Measurements from ENCODE around the gene CGRRF1.

The CGRRF1 gene

DNA sequence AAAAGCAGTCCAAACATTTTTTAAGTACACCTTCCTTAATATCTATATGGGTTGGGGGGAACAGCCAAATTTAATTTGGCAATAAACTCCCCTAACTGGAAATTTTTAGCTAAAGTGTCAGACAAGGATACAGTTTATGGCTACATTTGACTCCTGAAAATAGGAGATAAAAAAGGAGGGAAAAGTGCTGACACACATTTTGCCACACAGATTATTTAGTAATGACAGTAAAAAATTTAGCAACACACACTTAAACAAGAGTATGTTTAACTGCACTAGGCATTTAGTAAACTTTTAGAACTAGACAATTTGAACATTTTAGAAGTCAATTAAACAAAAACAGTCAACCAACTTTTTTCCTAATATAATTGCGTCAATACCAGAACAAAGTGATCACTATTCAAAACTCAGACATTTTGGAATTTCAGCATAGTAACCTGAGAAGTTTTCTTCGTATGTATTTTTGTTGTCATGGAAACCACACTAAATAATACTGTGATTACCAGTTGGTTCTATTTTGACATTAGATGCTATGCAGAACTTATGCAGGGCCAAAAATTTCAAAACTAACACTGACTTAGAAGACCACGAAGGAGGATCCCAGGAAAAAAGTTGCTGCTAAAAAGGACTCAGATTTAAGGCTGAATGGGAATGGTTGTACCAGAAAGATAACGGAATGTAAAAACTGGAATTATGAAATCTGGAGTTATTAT, 34.4 kb upstream of the CGRRF1 start:
- Histone ChIP-seq H3K4me2 (ENCODE audit: low read length) (no peak overlapping the region), H3K9ac (ENCODE audit: low read length) (no peak overlapping the region), H3K79me2 (ENCODE audit: low read length) (no peaks in the 10 kb centered on the region), H3K4me1 (ENCODE audit: low read length) (peaks cover 10% of the 10 kb centered on the region), H3K27ac (ENCODE audit: low read length) (no peak overlapping the region), H2AFZ (ENCODE audit: low read depth, low read length) (no peak overlapping the region), H3K36me3 (replicated peaks; ENCODE audit: low read depth, low read length) (peaks cover 13% of the 10 kb centered on the region), H3K9me3 (ENCODE audit: insufficient read depth, low read length) (no peaks in the 10 kb centered on the region), H3K27me3 (ENCODE audit: low read depth, low read length) (no peaks in the 10 kb centered on the region), H3K4me3 (ENCODE audit: low read length) (no peak overlapping the region), H4K20me1 (ENCODE audit: insufficient read depth, low read length) (no peaks in the 10 kb centered on the region)
- TF ChIP-seq EZH2phosphoT487 (IDR thresholded peaks at IDR 0.05; ENCODE audit: low read depth) = no peak

DNA sequence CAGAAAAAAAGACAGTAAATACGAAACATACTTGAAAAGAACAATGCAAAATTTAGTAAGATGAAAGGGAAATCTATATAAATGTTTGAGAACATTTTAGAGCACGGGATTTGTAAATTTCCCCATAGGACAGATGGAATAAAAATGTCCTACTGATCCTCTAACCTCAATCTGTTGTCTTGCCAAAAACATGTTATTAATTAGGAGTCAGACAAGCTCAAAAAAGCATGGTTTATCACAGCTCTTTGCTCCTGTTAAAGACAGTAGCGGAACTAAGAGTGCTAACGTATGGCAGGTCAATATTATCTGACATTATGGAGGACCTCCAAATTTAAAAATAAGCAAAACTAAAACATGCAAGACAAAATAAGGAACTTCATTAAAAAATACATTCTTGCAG, 33.8 kb upstream of the CGRRF1 start:
- TF ChIP-seq EZH2phosphoT487 (IDR thresholded peaks at IDR 0.05; ENCODE audit: low read depth) = no peak
- TF ChIP-seq, protein P1, sequence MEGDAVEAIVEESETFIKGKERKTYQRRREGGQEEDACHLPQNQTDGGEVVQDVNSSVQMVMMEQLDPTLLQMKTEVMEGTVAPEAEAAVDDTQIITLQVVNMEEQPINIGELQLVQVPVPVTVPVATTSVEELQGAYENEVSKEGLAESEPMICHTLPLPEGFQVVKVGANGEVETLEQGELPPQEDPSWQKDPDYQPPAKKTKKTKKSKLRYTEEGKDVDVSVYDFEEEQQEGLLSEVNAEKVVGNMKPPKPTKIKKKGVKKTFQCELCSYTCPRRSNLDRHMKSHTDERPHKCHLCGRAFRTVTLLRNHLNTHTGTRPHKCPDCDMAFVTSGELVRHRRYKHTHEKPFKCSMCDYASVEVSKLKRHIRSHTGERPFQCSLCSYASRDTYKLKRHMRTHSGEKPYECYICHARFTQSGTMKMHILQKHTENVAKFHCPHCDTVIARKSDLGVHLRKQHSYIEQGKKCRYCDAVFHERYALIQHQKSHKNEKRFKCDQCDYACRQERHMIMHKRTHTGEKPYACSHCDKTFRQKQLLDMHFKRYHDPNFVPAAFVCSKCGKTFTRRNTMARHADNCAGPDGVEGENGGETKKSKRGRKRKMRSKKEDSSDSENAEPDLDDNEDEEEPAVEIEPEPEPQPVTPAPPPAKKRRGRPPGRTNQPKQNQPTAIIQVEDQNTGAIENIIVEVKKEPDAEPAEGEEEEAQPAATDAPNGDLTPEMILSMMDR (IDR thresholded peaks at IDR 0.05; ENCODE audit: low read depth, low read length) = no peak
- no peak overlapping the region for H3K4me3 ChIP-seq (ENCODE audit: low read length)
- H3K27ac ChIP-seq (ENCODE audit: low read length) = no peak overlapping the region
- no peaks in the 10 kb centered on the region for H3K9me3 ChIP-seq (ENCODE audit: insufficient read depth, low read length)
- H3K4me1 ChIP-seq (ENCODE audit: low read length) = peaks cover 10% of the 10 kb centered on the region
- no peaks in the 10 kb centered on the region for H3K79me2 ChIP-seq (ENCODE audit: low read length)
- peaks cover 13% of the 10 kb centered on the region for H3K36me3 ChIP-seq (replicated peaks; ENCODE audit: low read depth, low read length)
- no peak overlapping the region for H3K4me2 ChIP-seq (ENCODE audit: low read length)
- no peak overlapping the region for H2AFZ ChIP-seq (ENCODE audit: low read depth, low read length)
- no peaks in the 10 kb centered on the region for H3K27me3 ChIP-seq (ENCODE audit: low read depth, low read length)
- H3K9ac ChIP-seq (ENCODE audit: low read length) = no peak overlapping the region
- no peaks in the 10 kb centered on the region for H4K20me1 ChIP-seq (ENCODE audit: insufficient read depth, low read length)

DNA sequence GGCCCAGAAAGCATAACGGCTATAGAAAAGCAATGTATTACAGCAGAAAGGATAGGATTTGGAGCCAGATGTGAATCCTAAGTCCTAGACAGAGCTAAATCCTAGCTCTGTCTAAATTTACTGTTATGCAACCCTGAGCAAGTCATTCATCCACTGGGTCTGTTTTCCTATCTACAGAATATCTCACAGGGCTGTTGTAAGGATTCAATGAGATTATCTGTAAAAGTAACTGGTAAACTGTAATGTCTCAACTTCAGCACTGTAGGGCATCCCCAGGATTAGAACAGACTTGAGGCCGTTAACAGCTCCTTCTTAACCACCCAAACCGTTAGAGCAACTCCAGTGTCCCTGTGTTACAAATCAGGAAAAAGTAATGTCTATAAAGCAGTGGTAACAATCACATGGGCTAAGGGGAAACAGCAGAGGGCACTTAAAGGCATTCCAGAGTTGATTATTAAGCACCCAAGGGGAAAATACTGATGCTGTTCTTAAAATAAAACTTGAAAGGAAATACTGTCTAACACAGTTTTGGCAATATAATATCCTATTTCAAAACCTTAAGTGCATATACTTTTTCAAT, 31.0 kb upstream of the CGRRF1 start:
- TF ChIP-seq EZH2phosphoT487 (IDR thresholded peaks at IDR 0.05; ENCODE audit: low read depth) = no peak
- TF ChIP-seq, protein P1 (IDR thresholded peaks at IDR 0.05; ENCODE audit: low read depth, low read length) = no peak
- Histone ChIP-seq H3K9me3 (ENCODE audit: insufficient read depth, low read length) (no peaks in the 10 kb centered on the region), H3K27ac (ENCODE audit: low read length) (no peak overlapping the region), H3K79me2 (ENCODE audit: low read length) (peaks cover 14% of the 10 kb centered on the region), H3K36me3 (replicated peaks; ENCODE audit: low read depth, low read length) (peaks cover 26% of the 10 kb centered on the region), H3K4me3 (ENCODE audit: low read length) (no peak overlapping the region), H3K4me2 (ENCODE audit: low read length) (no peak overlapping the region), H3K27me3 (ENCODE audit: low read depth, low read length) (no peaks in the 10 kb centered on the region), H4K20me1 (ENCODE audit: insufficient read depth, low read length) (0 out of 2 replicates have a peak, but pooled peaks cover 7% of the 10 kb centered on the region), H2AFZ (ENCODE audit: low read depth, low read length) (no peak overlapping the region), H3K4me1 (ENCODE audit: low read length) (peaks cover 21% of the 10 kb centered on the region), H3K9ac (ENCODE audit: low read length) (no peak overlapping the region)

DNA sequence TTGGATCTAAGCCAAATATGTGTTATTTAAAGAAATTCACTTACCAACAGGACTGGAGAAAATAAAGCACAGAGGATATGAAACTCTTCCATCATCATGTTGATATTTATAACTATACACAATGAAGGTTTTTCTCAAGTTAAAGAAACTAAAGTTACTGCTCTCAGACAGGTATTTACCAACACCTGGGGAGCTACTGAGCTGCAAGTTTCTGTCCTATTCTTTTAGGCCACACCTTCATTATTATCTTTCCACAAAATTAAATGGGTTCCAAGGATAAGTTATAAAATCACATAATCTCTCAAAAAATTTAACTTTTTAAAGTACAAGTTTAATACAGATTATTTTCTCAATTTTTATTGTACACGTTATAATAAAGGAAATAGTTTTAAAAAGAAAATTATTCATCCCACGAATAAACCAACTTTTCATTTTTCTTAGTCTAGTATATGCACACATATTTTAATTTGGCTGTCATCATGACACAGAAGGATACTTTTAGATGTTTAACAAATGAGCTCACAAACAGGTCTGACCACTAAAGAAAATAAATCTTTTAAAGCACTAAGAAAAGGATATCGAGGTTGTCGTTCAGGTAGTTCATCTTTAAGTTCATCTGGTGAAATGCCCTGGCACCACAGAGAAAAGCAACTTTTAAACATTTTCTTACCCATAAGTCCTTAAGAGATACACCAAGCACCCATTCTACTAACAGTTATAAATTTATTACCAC, 28.7 kb upstream of the CGRRF1 start:
- TF ChIP-seq, protein P1 (IDR thresholded peaks at IDR 0.05; ENCODE audit: low read depth, low read length) = no peak
- TF ChIP-seq EZH2phosphoT487 (IDR thresholded peaks at IDR 0.05; ENCODE audit: low read depth) = no peak
- H3K4me1 ChIP-seq (ENCODE audit: low read length) = peaks cover 33% of the 10 kb centered on the region
- no peak overlapping the region for H2AFZ ChIP-seq (ENCODE audit: low read depth, low read length)

More for the DNA sequence above, 28.7 kb upstream of the CGRRF1 start:
- Histone ChIP-seq H3K9ac (ENCODE audit: low read length) (no peak overlapping the region), H3K27me3 (ENCODE audit: low read depth, low read length) (no peaks in the 10 kb centered on the region), H3K4me3 (ENCODE audit: low read length) (no peak overlapping the region), H4K20me1 (ENCODE audit: insufficient read depth, low read length) (peaks cover 22% of the 10 kb centered on the region), H3K79me2 (ENCODE audit: low read length) (peaks cover 36% of the 10 kb centered on the region), H3K9me3 (ENCODE audit: insufficient read depth, low read length) (no peaks in the 10 kb centered on the region), H3K36me3 (replicated peaks; ENCODE audit: low read depth, low read length) (peaks cover 22% of the 10 kb centered on the region), H3K27ac (ENCODE audit: low read length) (no peak overlapping the region), H3K4me2 (ENCODE audit: low read length) (no peak overlapping the region)

All from OCI-LY3 (cell line).